ENCODE measurements around the gene LBX2.
A peak's percentile ranks its signal among the peaks of the same experiment; 100 is the strongest.

The LBX2 gene

GRCh38 chr2:74502720-74503505 is 3.5 kb upstream of the LBX2 start:
- peaks cover 79% of the 10 kb centered on the region for H3K4me1 Mint-ChIP-seq (ENCODE audit: low read depth)
- H3K27me3 Mint-ChIP-seq = peaks cover 57% of the 10 kb centered on the region
- H3K27ac Mint-ChIP-seq = no peak overlapping the region
- peak overlapping the region; percentile 73 for H3K4me3 Mint-ChIP-seq
- no peaks in the 10 kb centered on the region for H3K9me3 Mint-ChIP-seq
- peaks cover 28% of the 10 kb centered on the region for H3K36me3 Mint-ChIP-seq (ENCODE audit: low read depth)

GRCh38 chr2:74502147-74502719 is 2.8 kb upstream of the LBX2 start:
- peaks cover 80% of the 10 kb centered on the region for H3K4me1 Mint-ChIP-seq (ENCODE audit: low read depth)
- peaks cover 25% of the 10 kb centered on the region for H3K36me3 Mint-ChIP-seq (ENCODE audit: low read depth)
- peak overlapping the region; percentile 73 for H3K4me3 Mint-ChIP-seq
- H3K9me3 Mint-ChIP-seq = no peaks in the 10 kb centered on the region
- peaks cover 61% of the 10 kb centered on the region for H3K27me3 Mint-ChIP-seq
- H3K27ac Mint-ChIP-seq = no peak overlapping the region

- Mint-ChIP-seq H3K4me3 (no peak overlapping the region), H3K4me1 (ENCODE audit: low read depth) (peaks cover 72% of the 10 kb centered on the region), H3K9me3 (no peaks in the 10 kb centered on the region), H3K36me3 (ENCODE audit: low read depth) (peaks cover 20% of the 10 kb centered on the region), H3K27ac (no peak overlapping the region), H3K27me3 (peaks cover 61% of the 10 kb centered on the region)
Observed at GRCh38 chr2:74501335-74502071, 2.1 kb upstream of the LBX2 start.

DNA sequence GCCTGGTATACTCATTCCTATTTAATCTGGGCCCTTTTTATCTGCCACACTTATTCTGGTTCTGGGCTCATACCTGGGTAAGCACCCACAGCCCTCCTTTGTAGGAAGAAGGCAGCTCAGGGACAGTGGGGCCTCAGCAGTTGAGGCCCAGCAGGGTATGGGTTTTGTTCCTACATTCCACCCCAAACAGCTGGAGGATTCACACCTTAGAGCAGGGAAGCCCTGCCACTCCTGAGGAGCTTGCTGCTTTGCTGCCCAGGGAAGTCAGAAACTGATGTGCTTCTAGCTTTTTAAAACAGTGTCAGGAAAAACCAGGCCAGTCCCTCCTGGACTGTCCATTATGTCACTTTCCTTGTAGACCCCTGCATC is 1.2 kb upstream of the LBX2 start:
- no peak overlapping the region for H3K4me3 Mint-ChIP-seq
- no peaks in the 10 kb centered on the region for H3K9me3 Mint-ChIP-seq
- H3K27ac Mint-ChIP-seq = no peak overlapping the region
- peaks cover 12% of the 10 kb centered on the region for H3K36me3 Mint-ChIP-seq (ENCODE audit: low read depth)
- peaks cover 67% of the 10 kb centered on the region for H3K4me1 Mint-ChIP-seq (ENCODE audit: low read depth)
- H3K27me3 Mint-ChIP-seq = peaks cover 61% of the 10 kb centered on the region

DNA sequence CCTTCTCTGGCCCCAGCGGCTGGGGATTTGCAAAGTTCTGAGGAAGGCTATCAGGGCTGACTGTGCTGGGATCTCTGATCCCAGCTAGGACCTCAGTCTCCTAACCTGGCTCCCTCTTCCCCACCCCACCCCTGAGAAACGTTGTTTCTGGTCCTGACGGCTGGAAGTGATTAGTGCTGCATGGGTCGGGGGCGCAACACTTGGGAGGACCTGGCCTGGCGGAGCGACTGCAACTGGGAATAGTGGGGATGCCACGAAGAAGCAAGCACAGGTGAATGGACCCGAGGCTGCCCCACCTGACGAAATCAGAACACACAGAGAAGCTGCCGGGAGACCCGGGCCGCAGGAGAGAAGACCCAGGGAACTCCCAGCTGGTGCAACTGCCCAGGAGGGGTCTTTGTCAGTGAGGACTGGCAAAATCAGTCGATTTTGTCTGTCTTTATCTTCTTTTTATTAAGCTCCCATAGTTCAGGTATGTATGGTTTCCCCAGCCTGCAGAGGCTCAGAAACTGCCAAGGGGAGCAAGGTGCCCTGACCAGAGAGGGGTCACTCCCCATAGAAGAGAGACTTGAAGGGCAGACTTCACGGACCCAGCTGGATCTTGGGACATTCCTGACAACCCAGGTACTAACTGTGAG is 656 bp upstream of the LBX2 start:
- H3K27me3 Mint-ChIP-seq = peaks cover 61% of the 10 kb centered on the region
- no peaks in the 10 kb centered on the region for H3K9me3 Mint-ChIP-seq
- H3K36me3 Mint-ChIP-seq (ENCODE audit: low read depth) = peaks cover 7% of the 10 kb centered on the region
- H3K4me3 Mint-ChIP-seq = no peak overlapping the region
- peaks cover 62% of the 10 kb centered on the region for H3K4me1 Mint-ChIP-seq (ENCODE audit: low read depth)
- no peak overlapping the region for H3K27ac Mint-ChIP-seq

DNA sequence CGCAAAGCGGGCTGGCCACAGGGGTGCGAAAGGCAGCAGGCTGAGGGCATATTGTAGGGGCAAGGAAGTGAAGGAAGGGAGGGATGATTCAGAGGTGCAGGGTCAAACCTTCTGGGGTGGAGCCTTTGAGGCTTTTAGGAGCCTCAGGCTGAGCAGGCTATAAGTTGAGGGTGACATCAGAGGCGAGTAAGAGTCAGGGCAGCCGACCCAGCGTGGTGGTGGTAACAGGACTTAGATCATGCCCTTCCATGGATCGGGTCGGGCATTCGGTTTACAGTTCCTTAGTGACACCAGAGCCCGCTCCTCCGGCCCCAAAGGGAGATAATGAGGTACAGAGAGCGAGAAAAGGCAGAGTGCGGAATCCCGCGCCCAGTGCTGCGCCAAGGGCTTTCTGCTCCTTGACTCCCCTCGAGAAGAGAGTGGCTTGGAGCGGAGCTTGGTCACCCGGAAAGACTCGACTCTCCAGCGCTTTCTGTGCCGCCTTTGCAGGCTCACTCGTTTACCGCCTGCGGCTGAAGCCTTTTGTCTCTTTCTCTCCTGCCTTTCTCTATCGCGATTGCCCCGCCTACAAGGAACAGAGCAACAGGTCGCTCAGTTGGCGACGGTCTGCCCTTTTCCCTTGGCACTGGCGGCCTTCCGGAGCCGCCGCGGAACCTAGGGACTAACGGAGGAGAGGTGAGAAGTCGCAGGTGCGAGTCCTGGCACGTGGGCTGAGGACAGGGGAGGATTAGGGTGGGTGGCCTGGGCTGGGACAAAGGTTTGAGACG is 720 bp downstream of the LBX2 start:
- H3K4me1 Mint-ChIP-seq (ENCODE audit: low read depth) = peaks cover 48% of the 10 kb centered on the region
- H3K9me3 Mint-ChIP-seq = no peaks in the 10 kb centered on the region
- peaks cover 8% of the 10 kb centered on the region for H3K36me3 Mint-ChIP-seq (ENCODE audit: low read depth)
- peak overlapping the region; percentile 80 for H3K4me3 Mint-ChIP-seq
- H3K27me3 Mint-ChIP-seq = peaks cover 50% of the 10 kb centered on the region
- H3K27ac Mint-ChIP-seq = peak overlapping the region; percentile 77

GRCh38 chr2:74497777-74498499 is 1.5 kb downstream of the LBX2 start:
- Mint-ChIP-seq H3K27ac (peak overlapping the region; percentile 77), H3K9me3 (no peaks in the 10 kb centered on the region), H3K4me1 (ENCODE audit: low read depth) (peaks cover 42% of the 10 kb centered on the region), H3K4me3 (peak overlapping the region; percentile 80), H3K27me3 (peaks cover 46% of the 10 kb centered on the region), H3K36me3 (ENCODE audit: low read depth) (peaks cover 11% of the 10 kb centered on the region)

- Mint-ChIP-seq H3K36me3 (ENCODE audit: low read depth) (peaks cover 13% of the 10 kb centered on the region), H3K4me3 (peak overlapping the region; percentile 80), H3K9me3 (no peaks in the 10 kb centered on the region), H3K27ac (no peak overlapping the region), H3K4me1 (ENCODE audit: low read depth) (peaks cover 35% of the 10 kb centered on the region), H3K27me3 (peaks cover 41% of the 10 kb centered on the region)
Observed at GRCh38 chr2:74496997-74497776, 2.2 kb downstream of the LBX2 start.

GRCh38 chr2:74495440-74495839 is 4.0 kb downstream of the LBX2 start:
- Mint-ChIP-seq H3K9me3 (no peaks in the 10 kb centered on the region), H3K27ac (no peak overlapping the region), H3K36me3 (ENCODE audit: low read depth) (peaks cover 17% of the 10 kb centered on the region), H3K27me3 (peaks cover 23% of the 10 kb centered on the region), H3K4me1 (ENCODE audit: low read depth) (peaks cover 27% of the 10 kb centered on the region), H3K4me3 (no peak overlapping the region)

DNA sequence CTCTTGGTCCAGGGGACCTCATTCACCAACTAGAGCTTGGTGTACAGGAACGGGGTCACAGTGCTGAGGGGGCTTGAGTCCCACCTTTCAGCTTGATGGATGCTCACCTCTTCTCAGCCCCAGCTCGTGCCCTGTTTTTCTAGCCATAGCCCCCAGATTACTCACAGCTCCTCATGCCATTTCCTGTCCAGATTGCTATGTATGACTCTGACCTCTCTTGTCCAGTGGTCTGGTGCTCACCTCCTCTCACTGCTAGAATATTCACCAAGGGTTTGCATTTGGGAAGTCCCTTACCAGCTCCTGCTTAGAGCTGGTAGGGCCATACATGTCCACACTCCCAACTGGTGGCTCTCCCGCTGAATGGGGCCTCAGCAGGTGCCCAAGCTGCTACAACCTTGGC is 5.9 kb downstream of the LBX2 start:
- Mint-ChIP-seq H3K4me1 (ENCODE audit: low read depth) (peaks cover 12% of the 10 kb centered on the region), H3K9me3 (no peaks in the 10 kb centered on the region), H3K4me3 (no peak overlapping the region), H3K27me3 (peaks cover 8% of the 10 kb centered on the region), H3K27ac (no peak overlapping the region), H3K36me3 (ENCODE audit: low read depth) (peaks cover 25% of the 10 kb centered on the region)

- no peaks in the 10 kb centered on the region for H3K27me3 Mint-ChIP-seq
- H3K9me3 Mint-ChIP-seq = no peaks in the 10 kb centered on the region
- H3K4me3 Mint-ChIP-seq = no peak overlapping the region
- H3K4me1 Mint-ChIP-seq (ENCODE audit: low read depth) = no peaks in the 10 kb centered on the region
- peaks cover 27% of the 10 kb centered on the region for H3K36me3 Mint-ChIP-seq (ENCODE audit: low read depth)
- no peak overlapping the region for H3K27ac Mint-ChIP-seq
Observed at GRCh38 chr2:74491648-74492544, 7.5 kb downstream of the LBX2 start.

- Mint-ChIP-seq H3K27ac (no peak overlapping the region), H3K4me3 (no peak overlapping the region), H3K4me1 (ENCODE audit: low read depth) (no peaks in the 10 kb centered on the region), H3K27me3 (no peaks in the 10 kb centered on the region), H3K9me3 (no peaks in the 10 kb centered on the region), H3K36me3 (ENCODE audit: low read depth) (peaks cover 38% of the 10 kb centered on the region)
Observed at GRCh38 chr2:74489906-74490305, 9.5 kb downstream of the LBX2 start.
